ENCODE data around the gene CFAP221.

GRCh38 chr2:119567292-119567691, 23.0 kb downstream of the CFAP221 start:
- TF ChIP-seq CTCF (IDR thresholded peaks at IDR 0.05): no peak
- TF ChIP-seq POLR2AphosphoS5 (IDR thresholded peaks at IDR 0.05): no peak

Data from sigmoid colon (tissue), 4 donors.